ENCODE results near the gene TCF7L1.

DNA sequence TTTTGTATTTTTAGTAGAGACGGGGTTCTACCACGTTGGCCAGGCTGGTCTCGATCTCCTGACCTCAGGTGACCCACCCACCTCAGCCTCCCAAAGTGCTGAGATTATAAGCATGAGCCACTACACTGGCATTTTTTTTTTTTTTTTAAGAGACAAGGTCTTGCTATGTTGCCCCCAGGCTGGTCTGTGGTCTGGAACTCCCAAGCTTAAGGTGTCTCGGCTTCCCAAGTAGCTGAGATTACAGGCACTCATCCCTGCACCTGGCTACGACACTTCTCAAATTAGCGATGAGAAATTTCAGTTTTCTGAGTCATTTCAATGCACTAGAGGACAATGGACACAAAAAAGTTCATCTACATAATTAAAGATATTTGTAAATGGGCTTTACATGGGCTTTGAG lies 36.6 kb upstream of the TCF7L1 start:
- TF ChIP-seq, protein P1, sequence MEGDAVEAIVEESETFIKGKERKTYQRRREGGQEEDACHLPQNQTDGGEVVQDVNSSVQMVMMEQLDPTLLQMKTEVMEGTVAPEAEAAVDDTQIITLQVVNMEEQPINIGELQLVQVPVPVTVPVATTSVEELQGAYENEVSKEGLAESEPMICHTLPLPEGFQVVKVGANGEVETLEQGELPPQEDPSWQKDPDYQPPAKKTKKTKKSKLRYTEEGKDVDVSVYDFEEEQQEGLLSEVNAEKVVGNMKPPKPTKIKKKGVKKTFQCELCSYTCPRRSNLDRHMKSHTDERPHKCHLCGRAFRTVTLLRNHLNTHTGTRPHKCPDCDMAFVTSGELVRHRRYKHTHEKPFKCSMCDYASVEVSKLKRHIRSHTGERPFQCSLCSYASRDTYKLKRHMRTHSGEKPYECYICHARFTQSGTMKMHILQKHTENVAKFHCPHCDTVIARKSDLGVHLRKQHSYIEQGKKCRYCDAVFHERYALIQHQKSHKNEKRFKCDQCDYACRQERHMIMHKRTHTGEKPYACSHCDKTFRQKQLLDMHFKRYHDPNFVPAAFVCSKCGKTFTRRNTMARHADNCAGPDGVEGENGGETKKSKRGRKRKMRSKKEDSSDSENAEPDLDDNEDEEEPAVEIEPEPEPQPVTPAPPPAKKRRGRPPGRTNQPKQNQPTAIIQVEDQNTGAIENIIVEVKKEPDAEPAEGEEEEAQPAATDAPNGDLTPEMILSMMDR (IDR thresholded peaks at IDR 0.05; ENCODE audit: low read depth, low read length): no peak
- TF ChIP-seq EZH2phosphoT487 (IDR thresholded peaks at IDR 0.05; ENCODE audit: low read depth): no peak
